Kidney (tissue), 14 donors: ENCODE results near the gene ASPG. TPM values are rescaled to one million over a fixed set of nuclear protein-coding genes. Genes with fewer than 3 reads are reported as not detected.

ENCODE experiments used
- DNase-seq, 5 donors: peaks; one replicate each; pipeline ENCODE4 v3.0.0-alpha.2; 2013 to 2020
- FAIRE-seq: peaks from 2 replicates; lab custom pipeline; 2012; peaks lifted over from hg19 to GRCh38; lab: Jason Lieb, UNC
- H3K27ac ChIP-seq, 2 donors: one replicate each; pipeline ENCODE4 v1.7.0; 2013; ENCODE audit warnings: low read depth in 2 of 2, low read length in 2 of 2, inconsistent platforms in 1 of 2
- H3K27me3 ChIP-seq: one replicate; pipeline ENCODE4 v1.7.1; 2013; ENCODE audit warnings: low read length, inconsistent platforms; ENCODE audit not compliant: control insufficient read depth, insufficient read depth
- H3K36me3 ChIP-seq, 3 donors: one replicate each; pipeline versions ENCODE4 v1.7.0 to v1.7.1; 2013; ENCODE audit warnings: low read length in 3 of 3, control low read depth in 1 of 3, inconsistent platforms in 1 of 3; ENCODE audit not compliant: insufficient read depth in 3 of 3, control insufficient read depth in 2 of 3
- H3K4me1 ChIP-seq, 3 donors: one replicate each; pipeline versions ENCODE4 v1.7.0 to v1.7.1; 2013; ENCODE audit warnings: low read length in 3 of 3, inconsistent platforms in 1 of 3, low read depth in 1 of 3; ENCODE audit not compliant: control insufficient read depth in 2 of 3, insufficient read depth in 2 of 3
- H3K4me3 ChIP-seq, 3 donors: one replicate each; pipeline versions ENCODE4 v1.7.0 to v1.8.1; 2013; ENCODE audit warnings: low read length in 3 of 3, control low read depth in 1 of 3, inconsistent platforms in 1 of 3
- H3K9ac ChIP-seq, 3 donors: one replicate each; pipeline versions ENCODE4 v1.7.0 to v1.7.1; 2013; ENCODE audit warnings: low read length in 3 of 3, control low read depth in 1 of 3, inconsistent platforms in 1 of 3
- H3K9me3 ChIP-seq, 3 donors: one replicate each; pipeline versions ENCODE4 v1.7.0 to v1.7.1; 2013; ENCODE audit warnings: low read length in 3 of 3, control low read depth in 1 of 3, inconsistent platforms in 1 of 3; ENCODE audit not compliant: control insufficient read depth in 2 of 3, insufficient read depth in 1 of 3
- intact Hi-C: fragments of 100-400 bp; cut with DNase I; formaldehyde crosslinking; loops from one replicate; pipeline ENCODE4 v1.11.1; 2022
- polyA plus RNA-seq: library from polyadenylated mRNA; stranded (reverse); fragments of 350-450 nt; fragmentation: Illumina TruSeq; extraction: RNeasy Lipid Tissue Mini Kit (QIAGEN cat#74804); gene quantifications from one replicate; pipeline ENCODE4 v1.2.3, GENCODE V29; 2014; ENCODE audit warnings: low read depth, low replicate concordance; ENCODE audit not compliant: insufficient read depth
- total RNA-seq: library from RNA; stranded (reverse); fragmentation: NEBNext Ultra II Directional; extraction: Animal tissue kit (Norgen Biotek cat#: 25700); gene quantifications from one replicate; pipeline ENCODE4 v1.2.1, GENCODE V29; 2021
- TF ChIP-seq, protein P1 (sequence below): IDR thresholded peaks from 3 replicates; pipeline ENCODE4 v1.5.1; 2012; ENCODE audit warnings: mild to moderate bottlenecking, moderate library complexity, borderline replicate concordance; ENCODE audit not compliant: insufficient read depth; ENCODE audit errors: extremely low read depth
- donor health status: control.
- donor health status: control.
- donor health status: control.
- donor health status: control.
- donor health status: control.
- donor health status: DM: yes; HTN: yes; CAD: no.
- donor health status: Normal renal cell carcinoma (clear cell type).

ASPG gene
- total and polyA plus RNA-seq, 2 donors from 2014 or later = 2.5 to 58.1 TPM

DNA sequence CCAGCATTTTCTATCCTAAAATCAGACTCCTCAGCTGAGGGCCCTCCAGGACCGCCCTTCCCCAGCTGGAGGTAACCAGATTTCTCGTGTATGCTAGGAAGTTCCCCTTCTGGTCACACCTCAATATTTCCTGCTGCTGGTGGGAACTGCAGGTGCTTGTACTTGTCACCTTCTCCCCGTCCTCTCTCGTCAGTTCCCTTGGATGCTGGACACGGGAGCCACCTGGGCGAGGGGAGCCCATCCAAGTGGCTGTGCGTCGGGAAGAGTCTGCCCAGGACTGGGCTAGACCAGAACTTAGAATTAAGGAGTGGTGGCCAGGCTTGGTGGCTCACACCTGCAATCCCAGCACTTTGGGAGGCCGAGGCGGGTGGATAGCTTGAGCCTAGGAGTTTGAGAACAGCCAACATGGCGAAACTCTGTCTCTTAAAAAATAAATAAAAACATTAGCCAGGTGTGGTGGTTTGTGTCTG, 29.7 kb downstream of the ASPG start:
- H3K4me1 ChIP-seq = peaks cover 0 to 5% (median 0%) of the 10 kb centered on the region in 3 donors
- FAIRE-seq (no peak), DNase-seq (peak in 2 of 5 donors; percentile 36)
- H3K36me3 ChIP-seq = no peaks in the 10 kb centered on the region
- no peak overlapping the region for H3K27ac ChIP-seq
- TF ChIP-seq, protein P1, sequence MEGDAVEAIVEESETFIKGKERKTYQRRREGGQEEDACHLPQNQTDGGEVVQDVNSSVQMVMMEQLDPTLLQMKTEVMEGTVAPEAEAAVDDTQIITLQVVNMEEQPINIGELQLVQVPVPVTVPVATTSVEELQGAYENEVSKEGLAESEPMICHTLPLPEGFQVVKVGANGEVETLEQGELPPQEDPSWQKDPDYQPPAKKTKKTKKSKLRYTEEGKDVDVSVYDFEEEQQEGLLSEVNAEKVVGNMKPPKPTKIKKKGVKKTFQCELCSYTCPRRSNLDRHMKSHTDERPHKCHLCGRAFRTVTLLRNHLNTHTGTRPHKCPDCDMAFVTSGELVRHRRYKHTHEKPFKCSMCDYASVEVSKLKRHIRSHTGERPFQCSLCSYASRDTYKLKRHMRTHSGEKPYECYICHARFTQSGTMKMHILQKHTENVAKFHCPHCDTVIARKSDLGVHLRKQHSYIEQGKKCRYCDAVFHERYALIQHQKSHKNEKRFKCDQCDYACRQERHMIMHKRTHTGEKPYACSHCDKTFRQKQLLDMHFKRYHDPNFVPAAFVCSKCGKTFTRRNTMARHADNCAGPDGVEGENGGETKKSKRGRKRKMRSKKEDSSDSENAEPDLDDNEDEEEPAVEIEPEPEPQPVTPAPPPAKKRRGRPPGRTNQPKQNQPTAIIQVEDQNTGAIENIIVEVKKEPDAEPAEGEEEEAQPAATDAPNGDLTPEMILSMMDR = no peak
- no peaks in the 10 kb centered on the region for H3K9me3 ChIP-seq
- intact Hi-C loops = no loop called here
- H3K4me3 ChIP-seq = no peak overlapping the region
- H3K9ac ChIP-seq = no peak overlapping the region
- H3K27me3 ChIP-seq = peaks cover 6% of the 10 kb centered on the region

DNA sequence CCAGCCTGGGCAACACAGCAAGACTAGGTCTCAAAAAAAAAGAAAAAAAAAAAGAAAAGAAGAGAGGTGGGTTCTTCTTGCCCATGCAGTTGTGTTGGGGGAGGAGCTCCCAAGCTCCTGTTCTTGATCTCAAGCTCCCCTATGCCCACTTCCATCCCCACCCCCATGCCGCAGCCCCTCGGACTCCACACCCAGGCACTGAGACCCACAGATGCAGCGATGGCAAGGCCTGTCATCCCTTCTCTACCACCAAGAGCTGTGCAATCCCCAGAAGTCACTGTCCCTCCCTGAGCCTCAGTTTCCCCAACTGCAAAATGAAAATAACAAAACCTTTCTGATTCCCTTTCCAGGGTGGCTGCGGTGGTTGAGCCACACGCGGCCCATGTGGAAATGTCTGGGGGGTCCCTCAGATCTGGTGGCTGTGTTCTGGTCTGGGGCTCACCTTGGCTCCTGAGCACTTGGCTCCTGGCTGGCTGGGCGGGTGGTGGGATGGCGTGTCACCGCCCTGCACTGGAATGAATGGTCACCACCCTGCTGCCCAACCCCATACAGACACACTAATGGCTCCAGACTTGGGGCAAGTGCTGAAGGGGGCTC, 30.3 kb downstream of the ASPG start:
- Histone ChIP-seq H3K4me3 (peak overlapping the region in 1 of 3 donors; percentile 41), H3K9ac (no peak overlapping the region), H3K27ac (no peak overlapping the region), H3K9me3 (no peaks in the 10 kb centered on the region), H3K4me1 (peaks cover 0 to 5% (median 0%) of the 10 kb centered on the region in 3 donors), H3K27me3 (peaks cover 7% of the 10 kb centered on the region), H3K36me3 (no peaks in the 10 kb centered on the region)
- FAIRE-seq (no peak), DNase-seq (peak in 2 of 5 donors; percentile 38 to 52)
- intact Hi-C loops = no loop called here
- TF ChIP-seq, protein P1 = no peak

DNA sequence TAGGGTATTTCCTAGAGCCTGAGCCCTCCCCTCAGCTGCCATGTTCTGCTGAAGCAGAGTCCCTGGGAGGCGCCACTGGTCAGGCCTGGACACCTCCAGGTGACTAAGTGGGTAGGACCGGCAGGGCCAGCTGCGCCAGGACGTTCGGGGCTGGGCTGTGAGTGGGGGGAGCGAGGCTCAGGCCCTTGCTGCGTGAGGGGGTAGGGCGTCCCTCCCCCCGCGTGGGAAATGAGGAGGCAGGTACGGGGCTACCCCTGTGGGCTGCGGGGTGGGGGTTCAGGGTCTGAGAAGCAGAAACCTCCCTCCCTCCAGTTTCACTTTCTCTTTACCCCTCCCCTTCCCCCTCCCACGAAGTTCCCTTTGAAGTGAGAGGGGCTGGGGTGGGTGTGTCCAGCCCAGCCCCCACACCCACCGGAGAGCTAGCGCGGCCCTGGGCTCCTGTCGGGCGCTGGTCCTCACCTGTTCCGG, 30.8 kb downstream of the ASPG start:
- intact Hi-C loops = no loop called here
- Histone ChIP-seq H3K4me1 (peaks cover 0 to 5% (median 0%) of the 10 kb centered on the region in 3 donors), H3K36me3 (no peaks in the 10 kb centered on the region), H3K27ac (no peak overlapping the region), H3K4me3 (peak overlapping the region in 2 of 3 donors; percentile 41), H3K9me3 (no peaks in the 10 kb centered on the region), H3K27me3 (peaks cover 7% of the 10 kb centered on the region), H3K9ac (no peak overlapping the region)
- DNase-seq = peak in 3 of 5 donors; percentile 47 to 88 (median 70)
- FAIRE-seq = no peak
- TF ChIP-seq, protein P1 = no peak
